Mammary epithelial cell (primary cell): Measurements from ENCODE around the gene LRRC7.

Source experiments
- CTCF ChIP-seq, 2 donors: IDR thresholded peaks in 1 of 2; conservative IDR thresholded peaks in 1 of 2; 2 replicates each; pipeline ENCODE4 v1.5.1; 2011 to 2012; ENCODE audit warnings: inconsistent platforms in 2 of 2, low read length in 2 of 2, mild to moderate bottlenecking in 2 of 2, control low read depth in 1 of 2, low read depth in 1 of 2; ENCODE audit not compliant: insufficient read depth in 1 of 2; ENCODE audit errors: extremely low read depth in 1 of 2
- EZH2 ChIP-seq: IDR thresholded peaks from 2 replicates; pipeline ENCODE4 v1.6.1; 2012; ENCODE audit warnings: low read length, inconsistent platforms, borderline replicate concordance

GRCh38 chr1:70079546-70079945, 511.8 kb downstream of the LRRC7 start:
- TF ChIP-seq CTCF (conservative IDR thresholded peaks at IDR 0.05 in 1 of 2, IDR thresholded peaks at IDR 0.05 in 1 of 2; ENCODE audit: extremely low read depth in 1 of 2, insufficient read depth in 1 of 2, low read depth in 1 of 2, low read length in 2 of 2) = no peak
- no peak for TF ChIP-seq EZH2
